Measurements from ENCODE around the gene PRSS21.
A peak's percentile ranks its signal among the peaks of the same experiment; 100 is the strongest.

The PRSS21 gene

GRCh38 chr16:2845116-2845515 is 28.1 kb downstream of the PRSS21 start:
- DNase-seq (ENCODE audit: low spot score) = no peak

- no peak for DNase-seq (ENCODE audit: low spot score)
Measured at GRCh38 chr16:2846511-2847310, 29.7 kb downstream of the PRSS21 start.

DNA sequence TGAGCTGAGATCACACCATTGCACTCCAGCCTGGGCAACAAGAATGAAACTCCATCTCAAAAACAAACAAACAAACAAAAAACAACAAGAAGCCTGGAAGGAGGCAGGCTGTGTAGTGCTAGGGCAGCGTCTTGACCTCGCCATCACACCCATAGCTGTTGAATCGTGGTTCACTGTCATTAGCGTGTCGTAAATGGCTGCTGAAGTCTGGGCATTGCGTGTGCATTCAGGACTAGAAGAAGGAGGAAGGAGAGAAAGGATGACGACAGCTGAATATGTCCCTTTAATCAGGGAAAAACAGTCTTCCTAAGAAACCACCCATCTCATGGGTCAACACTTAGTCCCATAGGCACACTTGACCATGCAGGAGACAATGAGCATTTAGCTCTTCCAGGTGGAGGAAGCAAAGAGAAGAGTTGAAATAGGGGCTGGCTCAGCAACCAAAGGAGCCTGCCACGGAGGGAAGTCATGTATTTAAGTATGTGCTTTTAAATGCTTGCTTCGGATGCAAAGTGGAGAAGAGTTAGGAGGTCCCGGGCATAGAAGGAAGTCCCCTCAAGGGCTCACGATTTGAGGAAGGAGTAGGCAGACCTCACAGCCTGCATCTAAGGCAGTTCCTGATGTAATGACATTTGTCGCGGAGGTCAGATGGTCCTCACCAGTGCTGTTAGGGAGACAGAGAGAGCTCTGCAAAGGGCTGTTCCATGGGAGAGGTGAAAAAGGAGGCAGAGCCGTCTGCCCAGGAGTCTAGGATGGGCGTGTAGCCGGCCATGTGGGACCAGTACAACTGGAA is 32.1 kb downstream of the PRSS21 start:
- peak; percentile 20 for DNase-seq (ENCODE audit: low spot score)

GRCh38 chr16:2852003-2852730 is 35.1 kb downstream of the PRSS21 start:
- no peak for DNase-seq (ENCODE audit: low spot score)

DNA sequence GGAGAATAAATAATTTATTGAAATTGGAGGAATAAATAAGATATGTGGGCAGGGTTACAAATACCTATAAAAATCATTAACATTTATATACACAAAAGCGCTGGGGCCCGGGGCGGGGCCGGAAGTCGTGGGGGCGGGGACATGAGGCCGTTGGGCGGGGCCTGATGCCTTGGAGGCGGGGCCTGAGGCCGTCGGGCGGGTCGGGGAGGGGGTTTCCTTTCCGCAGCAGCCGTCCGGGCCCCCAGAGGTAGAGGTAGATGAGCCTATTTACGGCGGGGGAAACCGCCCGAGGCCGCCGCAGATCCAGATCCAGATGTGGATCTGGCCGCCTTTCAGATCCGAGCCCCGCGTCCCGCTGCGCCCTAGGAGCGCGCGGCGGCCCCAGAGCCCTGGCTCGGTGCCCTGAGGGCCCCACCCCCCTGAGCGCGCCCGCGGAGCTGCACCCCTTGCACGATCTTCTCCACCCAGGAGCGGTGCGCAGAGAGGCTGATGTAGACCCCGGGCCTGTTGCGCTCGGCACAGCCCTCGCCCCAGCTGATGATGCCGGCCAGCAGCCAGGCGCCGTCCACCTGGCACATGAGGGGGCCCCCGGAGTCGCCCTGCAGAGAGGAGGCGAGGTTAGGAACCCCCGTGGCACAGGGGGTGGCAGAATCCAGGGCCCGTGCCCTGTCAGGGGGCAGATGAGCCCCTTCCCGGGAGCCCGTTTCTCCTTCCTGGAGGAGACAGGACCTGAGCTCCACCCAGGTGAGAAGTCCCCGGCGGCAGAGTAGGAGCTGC is 35.9 kb downstream of the PRSS21 start:
- no peak for DNase-seq (ENCODE audit: low spot score)

DNA sequence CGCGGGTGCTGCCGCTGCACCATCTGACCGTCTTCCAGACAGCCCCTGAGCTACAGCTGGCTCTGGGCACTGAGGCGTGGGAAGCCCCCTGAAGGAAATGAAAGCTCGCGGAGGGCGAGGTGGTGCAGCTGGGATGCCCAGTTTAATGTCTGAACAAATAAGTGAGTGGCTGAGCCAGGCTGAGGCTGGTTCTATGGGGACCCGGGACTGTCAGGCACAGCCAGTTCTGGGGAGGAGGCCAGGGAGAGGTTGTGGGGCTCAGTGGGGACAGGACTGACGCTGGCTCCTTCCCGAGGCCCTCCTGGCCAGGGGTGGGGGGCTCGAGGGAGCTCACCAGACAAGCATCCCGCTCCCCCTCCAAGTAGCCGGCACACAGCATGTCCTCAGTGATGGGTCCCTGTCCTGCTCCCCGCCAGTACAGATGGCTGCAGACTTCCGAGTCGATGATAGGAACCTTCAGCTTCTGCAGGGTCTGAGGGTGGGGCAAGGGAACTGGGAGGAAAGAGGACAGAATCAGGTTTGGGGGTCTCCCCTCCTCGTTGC is 36.6 kb downstream of the PRSS21 start:
- DNase-seq (ENCODE audit: low spot score) = no peak

GRCh38 chr16:2854700-2855309 is 37.8 kb downstream of the PRSS21 start:
- DNase-seq (ENCODE audit: low spot score) = no peak

DNA sequence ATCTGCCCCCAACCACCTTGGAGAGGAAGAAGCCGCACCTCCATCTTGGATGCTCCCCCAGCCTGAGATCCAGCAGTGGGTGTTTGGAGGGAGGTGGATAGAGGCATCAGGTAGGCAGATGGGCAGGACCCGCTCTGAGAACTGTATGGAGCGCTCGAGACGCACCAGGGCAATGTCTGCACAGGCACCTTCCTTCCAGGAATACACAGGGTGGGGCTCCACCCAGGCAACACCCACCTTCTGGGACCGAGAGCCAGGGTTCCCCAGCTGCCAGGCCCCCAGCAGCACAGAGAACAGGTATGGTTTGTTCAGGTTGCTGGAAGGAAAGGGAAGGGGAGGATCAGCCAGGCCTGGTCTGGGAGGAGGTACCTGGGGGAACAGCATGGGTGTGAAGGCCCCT is 38.5 kb downstream of the PRSS21 start:
- DNase-seq (ENCODE audit: low spot score) = no peak

- DNase-seq (ENCODE audit: low spot score) = no peak
Measured at GRCh38 chr16:2856061-2856670, 39.1 kb downstream of the PRSS21 start.

- no peak for DNase-seq (ENCODE audit: low spot score)
Measured at GRCh38 chr16:2856686-2857450, 39.8 kb downstream of the PRSS21 start.

DNA sequence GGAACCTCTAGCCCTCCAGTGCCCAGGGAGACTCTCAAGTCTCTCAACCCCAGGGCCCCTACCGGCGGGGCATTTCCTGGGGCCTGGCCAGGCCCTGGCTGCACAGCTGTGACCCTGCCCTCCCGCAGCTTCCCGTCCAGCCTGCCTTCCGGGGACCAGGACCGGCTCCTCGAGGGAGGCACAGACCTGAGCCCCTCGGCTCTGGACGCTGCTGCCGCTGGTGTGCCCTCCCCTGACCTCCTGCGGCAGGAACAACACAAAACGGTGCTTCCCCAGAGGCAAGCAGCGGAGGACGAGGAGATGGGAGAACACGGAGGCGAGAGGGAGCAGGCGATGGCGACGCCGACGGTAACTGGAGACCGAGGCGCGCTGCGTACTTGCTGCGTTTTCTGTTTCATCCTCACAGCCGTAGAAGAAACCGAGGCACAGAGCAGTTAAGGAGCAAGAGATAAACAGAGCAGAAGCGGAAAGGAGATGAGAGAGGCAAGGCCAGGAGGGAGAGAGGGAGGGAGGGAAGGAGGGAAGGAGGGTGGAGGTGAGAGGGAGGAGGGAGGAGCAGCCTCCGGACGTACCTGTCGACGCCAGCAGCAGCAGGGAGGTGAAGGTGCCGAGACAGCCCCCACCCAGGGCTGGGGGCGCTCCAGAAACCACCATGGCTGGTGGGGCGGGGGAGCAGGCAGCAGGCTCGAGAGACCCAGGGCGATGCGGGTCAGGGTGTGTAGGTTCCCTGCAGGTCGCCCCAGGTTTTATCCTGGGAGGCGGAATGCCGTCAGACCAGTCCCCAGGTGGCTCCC is 40.6 kb downstream of the PRSS21 start, which contains the start of gene PRSS22:
TSS of gene PRSS22 (minus strand) at position 720 of the 794 bp plus-strand sequence. CDS start at position 654, 66 bp downstream.
- DNase-seq (ENCODE audit: low spot score) = no peak

GRCh38 chr16:2858245-2859025 is 41.4 kb downstream of the PRSS21 start:
- DNase-seq (ENCODE audit: low spot score) = no peak

GRCh38 chr16:2859686-2860265 is 42.7 kb downstream of the PRSS21 start:
- DNase-seq (ENCODE audit: low spot score) = no peak

DNA sequence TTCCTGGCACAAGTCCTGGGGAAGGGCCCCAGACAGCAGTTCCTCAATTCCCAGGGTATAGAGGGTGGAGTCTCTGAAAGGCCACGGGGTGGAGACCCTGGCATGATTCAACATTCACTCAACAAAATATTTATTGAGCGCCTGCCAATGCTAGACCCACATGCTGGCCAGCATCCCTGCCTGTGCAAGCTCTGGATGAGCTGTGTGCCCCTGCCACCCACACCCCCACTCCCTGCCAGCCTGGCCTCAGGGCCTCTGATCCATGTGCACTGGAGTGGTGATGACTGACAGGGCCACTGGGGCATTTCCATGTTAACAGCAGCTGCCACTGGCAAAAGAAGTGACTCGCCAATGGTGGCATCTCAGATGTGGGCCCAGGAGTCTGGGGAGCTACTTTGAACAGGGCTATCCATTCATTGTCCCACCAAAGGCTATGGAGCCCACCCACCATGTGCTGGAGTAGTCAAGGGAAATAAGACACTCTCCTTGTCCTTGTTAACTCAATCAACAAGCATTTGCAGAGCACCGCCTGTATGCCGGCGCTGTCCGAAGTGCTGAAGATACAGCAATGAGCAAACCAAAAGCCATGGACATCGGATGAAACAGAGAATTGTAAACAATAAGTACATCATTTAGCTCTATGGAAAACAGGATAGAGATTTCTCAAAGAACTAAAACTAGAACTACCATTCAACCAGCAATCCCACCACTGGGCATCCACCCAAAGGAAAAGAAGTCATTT is 44.0 kb downstream of the PRSS21 start:
- no peak for DNase-seq (ENCODE audit: low spot score)

GRCh38 chr16:2865651-2866050 is 48.6 kb downstream of the PRSS21 start:
- DNase-seq (ENCODE audit: low spot score) = no peak

GRCh38 chr16:2866431-2866830 is 49.4 kb downstream of the PRSS21 start:
- DNase-seq (ENCODE audit: low spot score) = no peak

GRCh38 chr16:2867661-2867986 is 50.6 kb downstream of the PRSS21 start:
- no peak for DNase-seq (ENCODE audit: low spot score)
